GM12801 (cell line): Measurements from ENCODE around the gene GRK5.

Source experiments
- TF ChIP-seq, protein P1 (sequence below): IDR thresholded peaks from one replicate; pipeline ENCODE4 v1.5.1; 2011; ENCODE audit warnings: control low read depth; ENCODE audit not compliant: insufficient read length; ENCODE audit errors: extremely low read depth

GRK5 gene

DNA sequence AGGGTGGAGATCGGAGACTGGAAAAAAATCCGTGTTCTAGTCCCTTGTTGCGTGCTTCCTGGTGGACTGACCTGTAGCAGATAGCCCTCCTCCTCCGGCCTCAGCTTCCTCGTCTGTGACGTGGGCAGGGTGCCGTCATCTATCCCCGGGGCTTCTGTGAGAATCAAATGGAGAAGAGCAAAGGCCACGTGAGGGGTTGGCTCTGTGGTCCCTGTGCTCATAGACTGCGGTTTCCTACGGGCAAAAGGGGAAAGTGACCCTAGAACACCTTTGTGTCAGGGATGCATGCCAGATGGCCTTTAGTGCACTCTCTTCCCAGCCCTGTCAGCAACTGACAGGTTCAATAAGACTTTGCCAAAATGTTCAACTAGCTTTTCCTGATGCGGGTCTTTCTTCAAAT is 33.7 kb downstream of the GRK5 start:
- TF ChIP-seq, protein P1, sequence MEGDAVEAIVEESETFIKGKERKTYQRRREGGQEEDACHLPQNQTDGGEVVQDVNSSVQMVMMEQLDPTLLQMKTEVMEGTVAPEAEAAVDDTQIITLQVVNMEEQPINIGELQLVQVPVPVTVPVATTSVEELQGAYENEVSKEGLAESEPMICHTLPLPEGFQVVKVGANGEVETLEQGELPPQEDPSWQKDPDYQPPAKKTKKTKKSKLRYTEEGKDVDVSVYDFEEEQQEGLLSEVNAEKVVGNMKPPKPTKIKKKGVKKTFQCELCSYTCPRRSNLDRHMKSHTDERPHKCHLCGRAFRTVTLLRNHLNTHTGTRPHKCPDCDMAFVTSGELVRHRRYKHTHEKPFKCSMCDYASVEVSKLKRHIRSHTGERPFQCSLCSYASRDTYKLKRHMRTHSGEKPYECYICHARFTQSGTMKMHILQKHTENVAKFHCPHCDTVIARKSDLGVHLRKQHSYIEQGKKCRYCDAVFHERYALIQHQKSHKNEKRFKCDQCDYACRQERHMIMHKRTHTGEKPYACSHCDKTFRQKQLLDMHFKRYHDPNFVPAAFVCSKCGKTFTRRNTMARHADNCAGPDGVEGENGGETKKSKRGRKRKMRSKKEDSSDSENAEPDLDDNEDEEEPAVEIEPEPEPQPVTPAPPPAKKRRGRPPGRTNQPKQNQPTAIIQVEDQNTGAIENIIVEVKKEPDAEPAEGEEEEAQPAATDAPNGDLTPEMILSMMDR = no peak

DNA sequence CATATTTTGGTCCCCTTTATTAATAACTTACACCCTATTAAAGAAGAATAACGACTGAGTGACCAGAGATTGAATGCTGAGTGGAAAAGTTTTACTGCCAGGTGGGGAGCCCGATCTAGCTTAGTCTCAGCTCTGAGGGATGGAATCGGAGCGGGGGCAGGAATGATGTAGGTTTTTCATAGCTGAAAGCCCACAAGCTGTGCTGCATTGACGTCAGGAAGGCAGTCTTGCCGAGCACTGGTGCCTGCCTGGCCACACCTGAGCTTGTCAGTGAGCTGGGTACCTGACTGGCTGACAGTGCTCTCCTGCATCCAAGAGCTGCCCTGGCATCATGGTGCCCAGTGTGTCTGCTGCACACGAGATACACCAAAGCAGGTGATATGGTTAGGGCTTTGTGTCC is 34.8 kb downstream of the GRK5 start:
- TF ChIP-seq, protein P1 = no peak

DNA sequence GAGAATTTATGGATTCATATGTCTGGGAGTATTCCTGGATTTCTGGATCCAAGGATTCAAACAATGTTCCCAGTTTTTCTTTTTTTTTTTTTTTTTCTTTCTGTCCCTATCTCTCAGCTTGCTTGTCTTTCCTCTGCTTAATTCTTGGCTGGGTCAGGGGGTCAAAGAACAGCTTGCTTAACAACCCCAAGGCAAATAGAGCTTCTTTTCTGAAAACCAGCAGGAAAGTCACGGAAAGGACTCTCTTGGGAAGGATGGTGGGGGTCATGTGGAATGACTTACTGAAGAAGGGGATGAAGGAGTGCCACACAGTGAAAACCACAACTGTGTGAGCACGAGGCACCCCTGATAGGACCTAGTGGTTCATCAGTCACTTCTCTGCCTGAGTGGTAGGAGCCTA is 36.1 kb downstream of the GRK5 start:
- TF ChIP-seq, protein P1 = no peak

DNA sequence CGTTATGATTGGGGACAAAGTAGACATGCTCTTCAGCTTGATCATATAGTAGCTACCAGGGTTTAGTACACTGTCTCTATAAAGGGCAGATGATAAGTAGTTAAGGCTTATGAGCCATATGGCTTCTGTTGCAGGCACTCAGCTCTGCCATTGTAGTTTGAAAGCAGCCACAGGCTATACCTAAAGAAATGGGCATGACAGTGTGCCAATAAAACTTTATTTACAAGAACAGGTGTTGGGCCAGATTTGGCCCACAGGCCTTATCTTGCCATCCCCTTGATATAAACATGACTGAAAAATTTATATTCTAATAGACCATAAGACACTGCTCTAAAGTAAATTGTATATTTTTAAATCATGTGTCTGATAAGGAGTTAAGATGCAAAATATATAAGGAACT is 36.6 kb downstream of the GRK5 start:
- TF ChIP-seq, protein P1 = no peak

DNA sequence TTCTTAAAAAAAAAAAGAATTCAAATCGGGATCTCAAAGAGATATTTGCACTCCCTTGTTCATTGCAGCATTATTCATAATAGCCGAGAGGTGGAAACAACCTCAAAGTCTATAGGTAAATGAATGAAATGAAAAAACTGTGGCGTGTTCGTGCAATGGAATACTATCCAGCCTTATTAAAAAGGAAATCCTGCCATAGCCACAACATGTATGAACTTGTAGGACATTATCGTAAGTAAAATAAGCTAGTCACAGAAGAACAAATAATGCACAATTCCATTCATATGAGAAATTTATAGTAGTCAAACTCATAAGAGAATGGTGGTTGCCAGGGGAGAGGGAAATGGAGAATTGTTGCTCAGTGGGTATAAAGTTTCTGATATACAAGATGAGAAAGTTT is 37.9 kb downstream of the GRK5 start:
- TF ChIP-seq, protein P1 = no peak

DNA sequence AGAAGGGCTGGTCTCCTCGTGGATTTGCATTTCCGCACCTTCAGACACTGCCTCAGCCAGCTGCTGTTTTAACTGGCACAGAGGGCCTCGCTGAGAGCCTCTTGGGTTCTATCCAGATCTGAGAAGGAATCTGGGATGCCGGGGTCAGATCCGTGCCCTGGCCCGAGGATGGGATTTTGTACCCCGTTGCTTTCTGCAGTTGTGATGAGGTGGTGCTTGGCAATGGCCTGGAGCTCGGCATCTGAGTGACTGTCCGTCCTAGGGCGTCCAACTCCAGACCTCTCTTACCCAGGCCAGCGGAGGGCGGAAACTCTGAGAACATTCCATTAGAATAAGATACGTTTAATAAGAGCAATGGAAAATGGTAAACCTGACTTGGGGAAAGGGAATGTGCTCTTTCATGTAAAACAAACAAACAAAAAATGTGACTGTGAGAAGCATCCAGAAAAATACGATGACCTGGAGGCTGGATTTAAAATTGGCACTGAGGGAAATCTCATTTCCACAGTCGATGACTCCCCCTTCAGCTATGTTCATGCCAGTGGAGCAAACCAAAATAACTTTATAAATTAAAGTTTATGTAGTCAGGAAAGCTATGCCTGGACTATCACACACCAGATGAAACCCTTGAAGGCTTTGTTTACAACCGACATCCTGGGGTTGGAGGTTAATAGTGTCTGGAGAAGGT is 39.6 kb downstream of the GRK5 start:
- TF ChIP-seq, protein P1 = no peak

DNA sequence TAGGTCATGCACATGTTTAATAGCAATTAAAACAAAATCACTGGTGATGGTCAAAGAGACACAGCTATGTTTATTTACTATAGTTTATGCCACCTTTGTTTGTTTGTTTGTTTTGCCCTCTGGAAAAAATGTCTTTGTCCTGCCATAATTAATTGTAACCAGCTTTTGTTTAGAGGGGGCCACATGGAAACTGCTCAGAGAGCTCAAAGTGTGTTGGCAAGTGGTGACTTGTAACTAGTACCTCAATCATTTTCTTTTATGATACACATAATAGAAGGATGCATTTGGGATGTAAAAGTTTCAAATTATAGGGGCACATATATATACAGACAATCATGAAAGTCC is 40.2 kb downstream of the GRK5 start:
- TF ChIP-seq, protein P1 = no peak
